Heart left ventricle (tissue), 16 donors: Measurements from ENCODE around the gene FGFR4. TPM values are rescaled to one million over a fixed set of nuclear protein-coding genes. Genes with fewer than 3 reads are reported as not detected.
A peak's percentile ranks its signal among the peaks of the same experiment; 100 is the strongest.

Experiments
- ATAC-seq, 4 donors: fragments of 200-7000 bp; cut with Tn5 transposase; one replicate each; pipeline ENCODE4 v1.9.1; 2020 to 2022; ENCODE audit warnings: moderate library complexity in 4 of 4, mild to moderate bottlenecking in 3 of 4, moderate number of reproducible peaks in 1 of 4
- DNase-seq, 5 donors: peaks; one replicate each; pipeline ENCODE4 v3.0.0-alpha.2; 2020
- H3K27ac ChIP-seq, 12 donors: fragments of 200-600 bp; sonication (generic) in 4 of 12; one replicate each; pipeline versions ENCODE4 v1.5.0 to v1.8.0; 2016 to 2022; ENCODE audit warnings: mild to moderate bottlenecking in 2 of 12
- H3K27me3 ChIP-seq, 9 donors: fragments of 200-600 bp; sonication (generic) in 2 of 9; one replicate each; pipeline versions ENCODE4 v1.5.1 to v1.8.0; 2016 to 2022; ENCODE audit warnings: mild to moderate bottlenecking in 3 of 9
- H3K36me3 ChIP-seq, 9 donors: fragments of 200-600 bp; sonication (generic) in 2 of 9; one replicate each; pipeline versions ENCODE4 v1.5.0 to v1.8.0; 2018 to 2022; ENCODE audit warnings: mild to moderate bottlenecking in 2 of 9
- H3K4me1 ChIP-seq, 12 donors: fragments of 200-600 bp; sonication (generic) in 4 of 12; one replicate each; pipeline versions ENCODE4 v1.5.0 to v1.8.0; 2016 to 2022; ENCODE audit warnings: mild to moderate bottlenecking in 3 of 12
- H3K4me3 ChIP-seq, 12 donors: fragments of 200-600 bp; sonication (generic) in 4 of 12; one replicate each; pipeline versions ENCODE4 v1.5.0 to v1.8.0; 2017 to 2022; ENCODE audit warnings: mild to moderate bottlenecking in 9 of 12, moderate library complexity in 4 of 12
- H3K9me3 ChIP-seq, 12 donors: fragments of 200-600 bp; sonication (generic) in 4 of 12; one replicate each; pipeline versions ENCODE4 v1.5.0 to v1.8.0; 2016 to 2022; ENCODE audit warnings: mild to moderate bottlenecking in 1 of 12
- CTCF ChIP-seq, 12 donors: fragments of 200-600 bp; sonication (generic) in 4 of 12; IDR thresholded peaks; one replicate each; pipeline versions ENCODE4 v1.5.0 to v1.8.0; 2018 to 2022; ENCODE audit warnings: antibody characterized with exemption in 12 of 12, mild to moderate bottlenecking in 5 of 12
- POLR2A ChIP-seq, 2 donors: fragments of 450-650 bp; IDR thresholded peaks; one replicate each; pipeline ENCODE4 v1.6.1; 2017; ENCODE audit warnings: antibody characterized with exemption in 2 of 2, mild to moderate bottlenecking in 2 of 2, moderate library complexity in 2 of 2
- WGBS, 4 donors: extraction: QIAGEN DNeasy Blood & Tissue Kit in 2 of 4; methylation state at CpG; one replicate each; pipeline versions ENCODE4 v1.1.5 to v1.1.7; 2013 to 2018; 5-methylcytosine and 5-hydroxymethylcytosine counted together
- intact Hi-C, 10 donors: fragments of 100-400 bp; cut with DNase I; formaldehyde crosslinking; loops; one replicate each; pipeline versions ENCODE4 v1.11.1 to v1.14.2; 2022
- polyA plus RNA-seq, 2 donors: library from polyadenylated mRNA; stranded (reverse); fragments of 200-250 nt; gene quantifications; one replicate each; pipeline ENCODE4 v1.2.3, GENCODE V29; 2013
- total RNA-seq, 9 donors: library from RNA; depleted of rRNA in 2 of 9; stranded (reverse); fragments of >200 nt in 2 of 9; fragmentation: NEBNext Ultra II Directional in 3 of 9; extraction: Animal tissue kit (Norgen Biotek cat#: 25700) in 3 of 9; gene quantifications; one replicate each; pipeline versions ENCODE4 v1.1.0 to v1.2.4, GENCODE V29; 2016 to 2023
- donor health status: ischemic (EF 13 %, LVEDD 7.1; RV severe dilation, severe dysfunction).
- donor health status: healthy with polysubstance abuse.
- donor health status: DM: no; HTN: yes; CAD: no.
- donor health status: DM: no; HTN: no; CAD: no.
- donor health status: ischemic (EF 25% LVEDD 6.9; RV normal size, moderate dysfunction).
- donor health status: ischemic (EF 25% LVEDD 5.7; RV mildly dilated, moderate dysfunction).
- donor health status: healthy.
- donor health status: DM: yes; HTN: yes; CAD: no.
- donor health status: ischemic (EF 35%, LVEDD 5.7; RV mildly dilated, moderate dysfunction).
- donor health status: nonischemic (EF 11% LVEDD 7.7; RV severe dilation, severe dysfunction).
- donor health status: DM: yes; HTN: yes; CAD: no.
- donor health status: PGD.
- donor health status: ischemic (EF 29% LVEDD 5.4; RV normal size, mild dysfunction).
- donor health status: nonischemic (EF 23%, LVEDD 6.1; RV moderate dilation, normal function).

The FGFR4 gene
- total and polyA plus RNA-seq, 11 donors = 0.35 to 2.6 (median 0.49) TPM; not detected in 1

GRCh38 chr5:177131019-177131320 lies 44.3 kb downstream of the FGFR4 start:
- Histone ChIP-seq H3K27me3 (no peaks in the 10 kb centered on the region), H3K9me3 (no peaks in the 10 kb centered on the region), H3K36me3 (peaks cover 0 to 11% (median 10%) of the 10 kb centered on the region in 9 donors), H3K27ac (no peak overlapping the region), H3K4me1 (peaks cover 4 to 41% (median 18%) of the 10 kb centered on the region in 12 donors), H3K4me3 (no peak overlapping the region)
- DNase-seq (no peak), ATAC-seq (no peak)
- intact Hi-C loops = loop anchor here in 1 of 10 donors (5.0 kb wide), 1 partner anchor 171 kb away; the partner anchor contains the start of genes PRELID1 and RAB24
- TF ChIP-seq POLR2A (IDR thresholded peaks at IDR 0.05) (no peak), CTCF (IDR thresholded peaks at IDR 0.05) (no peak)
- 75 to 82% (median 82%) methylated on average over 2 of the region's 2 CpGs for WGBS, 4 donors

GRCh38 chr5:177131352-177132135 lies 44.8 kb downstream of the FGFR4 start:
- DNase-seq (peak in 1 of 5 donors; percentile 39), ATAC-seq (no peak)
- Histone ChIP-seq H3K36me3 (peaks cover 0 to 17% (median 15%) of the 10 kb centered on the region in 9 donors), H3K4me3 (peak overlapping the region in 8 of 12 donors; percentile 10 to 88 (median 72)), H3K27ac (peak overlapping the region in 9 of 12 donors; percentile 83 to 97 (median 95)), H3K4me1 (peaks cover 4 to 47% (median 24%) of the 10 kb centered on the region in 12 donors), H3K27me3 (no peaks in the 10 kb centered on the region), H3K9me3 (no peaks in the 10 kb centered on the region)
- intact Hi-C loops = loop anchor here in 1 of 10 donors (5.0 kb wide), 1 partner anchor 171 kb away; the partner anchor contains the start of genes PRELID1 and RAB24
- TF ChIP-seq CTCF (IDR thresholded peaks at IDR 0.05) (no peak), POLR2A (IDR thresholded peaks at IDR 0.05) (no peak)
- WGBS, 4 donors = 78 to 92% (median 84%) methylated on average over 28 to 31 of the region's 31 CpGs

DNA sequence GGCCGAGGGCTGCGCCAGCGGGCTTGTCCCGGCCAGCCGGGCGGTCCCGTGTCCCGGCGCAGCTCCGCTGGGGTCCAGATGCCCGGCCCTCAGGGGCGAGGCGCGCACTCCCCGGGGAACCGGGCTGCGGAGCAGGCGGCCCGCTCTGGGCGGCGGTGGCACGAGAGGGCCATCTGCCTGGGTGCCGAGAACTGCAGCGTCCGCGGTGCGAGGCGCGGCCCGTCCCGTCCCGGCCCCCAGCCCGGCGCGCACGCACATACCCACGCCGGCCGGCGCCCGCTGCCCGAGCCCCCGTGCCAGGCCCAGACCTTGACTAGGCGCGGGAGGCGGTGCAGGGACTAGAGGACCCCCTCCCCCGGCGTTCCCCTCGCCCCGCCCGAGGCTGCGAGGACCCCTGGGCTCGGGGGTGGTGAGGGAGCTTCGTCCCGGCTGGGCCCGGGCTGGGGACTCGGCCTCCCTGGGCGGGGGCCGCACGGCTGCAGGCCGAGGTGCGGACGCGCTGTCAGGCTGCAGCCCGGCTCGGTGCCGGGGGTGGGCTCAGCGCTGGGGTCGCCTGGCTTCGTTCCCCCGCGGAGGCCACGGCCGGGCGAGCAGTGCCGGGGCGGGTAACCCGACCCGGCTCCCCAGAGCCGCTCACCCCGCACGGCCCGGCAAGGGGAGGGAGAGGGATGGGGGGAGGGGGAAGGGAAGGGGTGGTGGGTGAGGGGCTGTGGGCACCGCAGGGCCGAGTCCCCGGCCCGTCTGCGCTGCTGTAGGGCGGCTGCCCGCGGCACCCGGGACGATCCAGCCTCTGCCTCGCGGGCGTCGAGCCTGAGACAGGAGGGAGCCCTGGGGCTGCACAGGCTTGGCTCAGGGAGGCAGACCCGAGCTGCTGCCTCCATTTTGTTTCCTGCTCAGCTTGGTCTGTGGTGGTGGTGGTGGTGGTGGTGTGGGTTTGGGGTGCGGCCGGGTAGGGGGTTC lies 45.7 kb downstream of the FGFR4 start:
- intact Hi-C loops = loop anchor here in 1 of 10 donors (1.0 to 5.0 kb wide), 2 partner anchors 18 to 170 kb away; partner anchors contain the start of genes PRELID1 and RAB24
- DNase-seq = peak in 3 of 5 donors; percentile 25 to 71 (median 41)
- H3K27me3 ChIP-seq = no peaks in the 10 kb centered on the region
- H3K4me3 ChIP-seq = peak overlapping the region; percentile 24 to 88 (median 76)
- peaks cover 4 to 56% (median 33%) of the 10 kb centered on the region in 12 donors for H3K4me1 ChIP-seq
- TF ChIP-seq CTCF (IDR thresholded peaks at IDR 0.05) (peak in 1 of 12 donors; percentile 9), POLR2A (IDR thresholded peaks at IDR 0.05) (no peak)
- no peaks in the 10 kb centered on the region for H3K9me3 ChIP-seq
- WGBS, 4 donors = 27 to 49% (median 36%) methylated on average over 32 to 100 of the region's 100 CpGs
- H3K27ac ChIP-seq = peak overlapping the region; percentile 83 to 98 (median 94)
- peak in 3 of 4 donors; percentile 32 to 45 (median 38) for ATAC-seq
- peaks cover 0 to 25% (median 24%) of the 10 kb centered on the region in 9 donors for H3K36me3 ChIP-seq
